ENCODE data around the gene SUCLG1.
"Not testable (repeated sequence)": the region's sequence is repeated elsewhere in the genome, so short reads cannot be mapped to it uniquely, and the experiment has no call there.

GRCh38 chr2:84472423-84472822 lies 13.3 kb upstream of the SUCLG1 start:
- not testable (repeated sequence) for TF ChIP-seq TAF1, POLR2AphosphoS5, POLR2A, SPI1 (IDR thresholded peaks at IDR 0.05; ENCODE audit: low read depth, low read length)

All from GM12891 (cell line).